ENCODE measurements around the gene PLEKHG7. TPM values are rescaled to one million over a fixed set of nuclear protein-coding genes. Genes with fewer than 3 reads are reported as not detected.

The PLEKHG7 gene
- total and polyA plus RNA-seq, 2 of the 8 experiments (the other 6 are each of a cell fraction or from before 2014, with no cell fraction given): not detected

DNA sequence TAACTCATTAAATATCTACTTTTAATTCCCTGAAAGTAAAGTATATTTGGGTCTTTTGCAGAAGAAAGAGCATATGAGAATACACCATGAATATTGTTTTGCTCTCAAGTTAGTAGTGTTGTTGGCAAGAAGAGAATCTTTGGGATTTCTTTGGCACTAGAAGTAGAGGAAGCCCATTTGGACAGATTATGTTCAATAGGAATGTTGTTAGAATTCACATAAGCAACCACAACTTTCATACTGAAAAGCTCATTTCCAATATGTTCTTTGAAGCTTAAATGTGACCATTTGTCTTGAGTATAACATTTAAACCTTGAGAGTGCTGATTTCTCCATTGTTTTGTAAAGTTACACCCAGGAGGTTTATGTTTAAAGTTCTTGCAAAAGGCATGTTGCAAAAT lies 37.6 kb downstream of the PLEKHG7 start:
- Histone ChIP-seq H2BK15ac (ENCODE audit: low read length) (no peak overlapping the region), H3K79me1 (ENCODE audit: low read depth, low read length) (no peaks in the 10 kb centered on the region), H3K27me3 (replicated peaks in 1 of 4; ENCODE audit: control insufficient read depth in 3 of 4, extremely low read depth in 1 of 4, insufficient read depth in 3 of 4, low read length in 3 of 4) (no peaks in the 10 kb centered on the region), H3K4ac (replicated peaks; ENCODE audit: insufficient read length, low read depth, low read length) (no peak overlapping the region), H3K9ac (replicated peaks in 1 of 4; ENCODE audit: extremely low read depth in 1 of 4, low read depth in 3 of 4, low read length in 3 of 4) (no peak overlapping the region), H3K23me2 (ENCODE audit: low read depth, low read length) (no peaks in the 10 kb centered on the region), H2AK5ac (ENCODE audit: low read depth, low read length) (no peak overlapping the region), H3K79me2 (ENCODE audit: control insufficient read depth in 1 of 2, insufficient read depth in 2 of 2, low read length in 2 of 2) (no peaks in the 10 kb centered on the region), H3K9me3 (ENCODE audit: insufficient read depth in 2 of 2, low read depth in 1 of 2, low read length in 1 of 2) (no peaks in the 10 kb centered on the region), H2BK12ac (ENCODE audit: low read depth, low read length) (no peak overlapping the region), H4K5ac (ENCODE audit: insufficient read length, low read depth, low read length) (no peak overlapping the region), H3K18ac (ENCODE audit: extremely low read depth, low read length) (no peak overlapping the region), H2AFZ (ENCODE audit: low read length) (no peak overlapping the region), H2BK20ac (ENCODE audit: low read length) (no peak overlapping the region), H3K27ac (ENCODE audit: low read depth, low read length) (no peak overlapping the region), H3K56ac (replicated peaks; ENCODE audit: insufficient read length, low read depth, low read length) (no peak overlapping the region), H3K4me2 (ENCODE audit: insufficient read depth in 1 of 2, low read depth in 2 of 2, low read length in 2 of 2) (no peak overlapping the region), H4K8ac (ENCODE audit: extremely low read depth, insufficient read depth, low read length) (no peak overlapping the region), H3K4me3 (ENCODE audit: extremely low read depth in 1 of 4, insufficient read depth in 2 of 4, low read depth in 3 of 4, low read length in 4 of 4) (no peak overlapping the region), H3K36me3 (ENCODE audit: control insufficient read depth in 2 of 4, insufficient read depth in 4 of 4, low read length in 3 of 4) (no peaks in the 10 kb centered on the region), H2BK120ac (replicated peaks; ENCODE audit: low read depth, low read length) (no peak overlapping the region), H4K91ac (replicated peaks; ENCODE audit: insufficient read length, low read length) (no peak overlapping the region), H3K23ac (ENCODE audit: insufficient read length) (no peak overlapping the region), H3K4me1 (replicated peaks in 1 of 4; ENCODE audit: control insufficient read depth in 3 of 4, insufficient read depth in 4 of 4, low read length in 3 of 4) (peaks cover 0 to 6% (median 5%) of the 10 kb centered on the region in 4 experiments; a peak in 3 of 7 replicates), H4K20me1 (replicated peaks in 1 of 2; ENCODE audit: control insufficient read depth in 1 of 2, insufficient read depth in 2 of 2, low read length in 2 of 2) (no peaks in the 10 kb centered on the region), H3K14ac (ENCODE audit: insufficient read length) (no peak overlapping the region), H2BK5ac (ENCODE audit: low read depth, low read length) (no peak overlapping the region)
- ChIA-PET CTCF (ENCODE audit: partially characterized antibody) (no interaction called here), POLR2A (ENCODE audit: partially characterized antibody) (no interaction called here)
- TF ChIP-seq RNF2 (IDR thresholded peaks at IDR 0.05; ENCODE audit: borderline replicate concordance, low read depth, low read length, missing control alignments, poor library complexity, severe bottlenecking) (no peak), POU5F1 (IDR thresholded peaks at IDR 0.05; ENCODE audit: low read depth, low read length) (no peak), EGR1 (IDR thresholded peaks at IDR 0.05; ENCODE audit: borderline replicate concordance, low read depth, low read length) (no peak), SP1 (IDR thresholded peaks at IDR 0.05; ENCODE audit: low read depth, low read length) (no peak), SUZ12 (IDR thresholded peaks at IDR 0.05; ENCODE audit: low read length) (no peak), JUND (IDR thresholded peaks at IDR 0.05; ENCODE audit: low read length) (no peak), BCL11A (IDR thresholded peaks at IDR 0.05; ENCODE audit: low read depth in 2 of 2, low read length in 2 of 2) (no peak), SIX5 (IDR thresholded peaks at IDR 0.05; ENCODE audit: low read depth, low read length) (no peak), MAFK (IDR thresholded peaks at IDR 0.05; ENCODE audit: low read depth, low read length) (no peak), SP4 (IDR thresholded peaks at IDR 0.05; ENCODE audit: low read length) (no peak), SIRT6 (IDR thresholded peaks at IDR 0.05; ENCODE audit: low read length) (no peak), YY1 (IDR thresholded peaks at IDR 0.05; ENCODE audit: low read depth, low read length) (no peak)
- TF ChIP-seq, protein P1, sequence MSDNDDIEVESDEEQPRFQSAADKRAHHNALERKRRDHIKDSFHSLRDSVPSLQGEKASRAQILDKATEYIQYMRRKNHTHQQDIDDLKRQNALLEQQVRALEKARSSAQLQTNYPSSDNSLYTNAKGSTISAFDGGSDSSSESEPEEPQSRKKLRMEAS (IDR thresholded peaks at IDR 0.05): no peak
- DNase-seq (ENCODE audit: low read depth in 1 of 2, low spot score in 2 of 2): no peak
- no peak for FAIRE-seq

Measured in H1 (cell line).